Cardiac muscle cell (in vitro differentiated cells and primary cell): ENCODE data around the gene RSBN1L. TPM values are rescaled to one million over a fixed set of nuclear protein-coding genes. Genes with fewer than 3 reads are reported as not detected.

Experiments used
- DNase-seq, 2 donors: peaks; one replicate each; pipeline versions ENCODE4 v3.0.0 to v3.0.0-alpha.2; 2010 to 2017; ENCODE audit warnings: low read depth in 1 of 2, low spot score in 1 of 2
- H3K27ac ChIP-seq: fragments of 200-600 bp; sonication (generic); 2 replicates; pipeline ENCODE4 v1.5.1; 2016
- H3K27me3 ChIP-seq: fragments of 200-600 bp; sonication (generic); 2 replicates; pipeline ENCODE4 v1.6.0; 2016; ENCODE audit warnings: control low read depth
- H3K36me3 ChIP-seq: fragments of 200-600 bp; sonication (generic); 2 replicates; pipeline ENCODE4 v1.5.1; 2016; ENCODE audit warnings: control low read depth
- H3K4me1 ChIP-seq: fragments of 200-600 bp; sonication (generic); 2 replicates; pipeline ENCODE4 v1.8.1; 2017; ENCODE audit warnings: low read depth, mild to moderate bottlenecking, mixed run types
- H3K4me3 ChIP-seq: fragments of 200-600 bp; sonication (generic); 2 replicates; pipeline ENCODE4 v1.5.1; 2016; ENCODE audit warnings: mild to moderate bottlenecking
- H3K9me3 ChIP-seq: fragments of 200-600 bp; sonication (generic); 2 replicates; pipeline ENCODE4 v1.5.1; 2017; ENCODE audit warnings: low read depth, mild to moderate bottlenecking, control low read depth
- polyA plus RNA-seq: library from polyadenylated mRNA; unstranded; fragments of >200 nt; fragmentation: Nextera tagmentation; extraction: Ambion mirVana; gene quantifications from 2 replicates; pipeline ENCODE4 v1.2.1, GENCODE V29; 2016
- total RNA-seq: library from RNA; depleted of rRNA; stranded (reverse); fragments of >200 nt; gene quantifications from 2 replicates; pipeline ENCODE4 v1.2.3, GENCODE V29; 2016
- TF ChIP-seq, protein P1 (sequence below): IDR thresholded peaks from 2 replicates; pipeline ENCODE4 v1.5.1; 2012; ENCODE audit warnings: low read depth, mild to moderate bottlenecking, low read length

The RSBN1L gene
- total and polyA plus RNA-seq, 2 experiments from 2014 or later, result 6.6 to 13.6 TPM

DNA sequence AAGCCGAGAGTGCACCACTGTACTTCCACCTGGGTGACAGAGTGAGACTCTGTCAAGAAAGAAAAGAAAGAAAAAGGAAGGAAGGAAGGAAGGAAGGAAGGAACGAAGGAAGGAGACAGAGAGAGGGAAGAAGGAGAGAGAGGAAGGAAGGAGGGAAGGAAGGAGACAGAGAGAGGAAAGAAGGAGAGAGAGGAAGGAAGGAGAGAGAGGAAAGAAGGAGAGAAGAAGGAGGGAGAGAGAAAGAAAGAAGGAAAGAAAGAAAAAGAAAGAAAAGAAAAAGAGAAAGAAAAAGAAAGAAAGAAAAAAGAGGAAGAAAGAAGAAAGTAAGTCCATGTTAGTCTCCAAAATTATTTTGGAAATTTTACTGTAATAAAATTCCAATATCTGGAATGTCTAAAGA, 33.4 kb upstream of the RSBN1L start:
- no peaks in the 10 kb centered on the region for H3K27me3 ChIP-seq
- H3K36me3 ChIP-seq, result no peaks in the 10 kb centered on the region
- H3K9me3 ChIP-seq, result no peaks in the 10 kb centered on the region
- TF ChIP-seq, protein P1, sequence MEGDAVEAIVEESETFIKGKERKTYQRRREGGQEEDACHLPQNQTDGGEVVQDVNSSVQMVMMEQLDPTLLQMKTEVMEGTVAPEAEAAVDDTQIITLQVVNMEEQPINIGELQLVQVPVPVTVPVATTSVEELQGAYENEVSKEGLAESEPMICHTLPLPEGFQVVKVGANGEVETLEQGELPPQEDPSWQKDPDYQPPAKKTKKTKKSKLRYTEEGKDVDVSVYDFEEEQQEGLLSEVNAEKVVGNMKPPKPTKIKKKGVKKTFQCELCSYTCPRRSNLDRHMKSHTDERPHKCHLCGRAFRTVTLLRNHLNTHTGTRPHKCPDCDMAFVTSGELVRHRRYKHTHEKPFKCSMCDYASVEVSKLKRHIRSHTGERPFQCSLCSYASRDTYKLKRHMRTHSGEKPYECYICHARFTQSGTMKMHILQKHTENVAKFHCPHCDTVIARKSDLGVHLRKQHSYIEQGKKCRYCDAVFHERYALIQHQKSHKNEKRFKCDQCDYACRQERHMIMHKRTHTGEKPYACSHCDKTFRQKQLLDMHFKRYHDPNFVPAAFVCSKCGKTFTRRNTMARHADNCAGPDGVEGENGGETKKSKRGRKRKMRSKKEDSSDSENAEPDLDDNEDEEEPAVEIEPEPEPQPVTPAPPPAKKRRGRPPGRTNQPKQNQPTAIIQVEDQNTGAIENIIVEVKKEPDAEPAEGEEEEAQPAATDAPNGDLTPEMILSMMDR, result no peak
- no peak for DNase-seq
- no peak overlapping the region for H3K4me3 ChIP-seq
- no peak overlapping the region for H3K27ac ChIP-seq
- H3K4me1 ChIP-seq, result no peaks in the 10 kb centered on the region

DNA sequence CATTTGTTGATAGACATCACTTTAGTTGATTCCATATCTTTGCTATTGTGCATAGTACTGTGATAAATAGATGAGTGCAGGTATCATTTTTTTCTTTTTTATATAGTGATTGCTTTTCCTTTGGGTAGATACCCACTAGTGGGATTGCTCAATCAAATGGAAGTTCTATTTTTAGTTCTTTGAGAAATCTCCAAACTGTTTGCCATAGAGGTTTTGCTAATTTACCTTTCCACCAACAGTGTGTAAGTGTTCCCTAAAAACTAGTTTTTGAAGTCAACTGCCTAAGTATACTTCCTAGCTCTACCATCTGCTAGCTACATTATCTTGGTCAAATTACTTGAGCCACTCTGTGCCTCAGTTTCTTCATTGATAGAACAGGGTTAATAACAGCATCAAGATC, 31.5 kb upstream of the RSBN1L start:
- DNase-seq, result no peak
- no peaks in the 10 kb centered on the region for H3K36me3 ChIP-seq
- H3K4me1 ChIP-seq, result no peaks in the 10 kb centered on the region
- H3K27me3 ChIP-seq, result no peaks in the 10 kb centered on the region
- no peaks in the 10 kb centered on the region for H3K9me3 ChIP-seq
- H3K27ac ChIP-seq, result peak overlapping the region; percentile 16
- TF ChIP-seq, protein P1, result no peak
- H3K4me3 ChIP-seq, result no peak overlapping the region

- no peaks in the 10 kb centered on the region for H3K27me3 ChIP-seq
- DNase-seq, result no peak
- no peaks in the 10 kb centered on the region for H3K36me3 ChIP-seq
- H3K9me3 ChIP-seq, result no peaks in the 10 kb centered on the region
- no peaks in the 10 kb centered on the region for H3K4me1 ChIP-seq
- no peak overlapping the region for H3K4me3 ChIP-seq
- TF ChIP-seq, protein P1, result no peak
- H3K27ac ChIP-seq, result peak overlapping the region; percentile 16
Measured at GRCh38 chr7:77665161-77665560, 31.1 kb upstream of the RSBN1L start.

- no peak for DNase-seq
- Histone ChIP-seq H3K36me3 (no peaks in the 10 kb centered on the region), H3K4me1 (no peaks in the 10 kb centered on the region), H3K27ac (no peak overlapping the region), H3K27me3 (no peaks in the 10 kb centered on the region), H3K4me3 (no peak overlapping the region), H3K9me3 (no peaks in the 10 kb centered on the region)
- TF ChIP-seq, protein P1, result no peak
Measured at GRCh38 chr7:77667459-77668086, 28.7 kb upstream of the RSBN1L start.

GRCh38 chr7:77674878-77675277, 21.4 kb upstream of the RSBN1L start:
- Histone ChIP-seq H3K4me3 (no peak overlapping the region), H3K27me3 (no peaks in the 10 kb centered on the region), H3K4me1 (no peaks in the 10 kb centered on the region), H3K36me3 (no peaks in the 10 kb centered on the region), H3K27ac (no peak overlapping the region), H3K9me3 (no peaks in the 10 kb centered on the region)
- DNase-seq, result peak in 1 of 2 donors; percentile 45
- TF ChIP-seq, protein P1, result no peak
